Measurements from ENCODE around the gene KCNJ6.
"Not testable (repeated sequence)": the region's sequence is repeated elsewhere in the genome, so short reads cannot be mapped to it uniquely, and the experiment has no call there.

The KCNJ6 gene

GRCh38 chr21:37673801-37674575, 242.3 kb downstream of the KCNJ6 start:
- no peak for DNase-seq (ENCODE audit: low read depth)

- DNase-seq (ENCODE audit: low read depth) = no peak
Observed at GRCh38 chr21:37671381-37671780, 244.9 kb downstream of the KCNJ6 start.

GRCh38 chr21:37670883-37671282, 245.4 kb downstream of the KCNJ6 start:
- DNase-seq (ENCODE audit: low read depth) = no peak

GRCh38 chr21:37669249-37669648, 247.0 kb downstream of the KCNJ6 start:
- DNase-seq (ENCODE audit: low read depth) = no peak

- DNase-seq (ENCODE audit: low read depth) = no peak
Observed at GRCh38 chr21:37668462-37669239, 247.6 kb downstream of the KCNJ6 start.

DNA sequence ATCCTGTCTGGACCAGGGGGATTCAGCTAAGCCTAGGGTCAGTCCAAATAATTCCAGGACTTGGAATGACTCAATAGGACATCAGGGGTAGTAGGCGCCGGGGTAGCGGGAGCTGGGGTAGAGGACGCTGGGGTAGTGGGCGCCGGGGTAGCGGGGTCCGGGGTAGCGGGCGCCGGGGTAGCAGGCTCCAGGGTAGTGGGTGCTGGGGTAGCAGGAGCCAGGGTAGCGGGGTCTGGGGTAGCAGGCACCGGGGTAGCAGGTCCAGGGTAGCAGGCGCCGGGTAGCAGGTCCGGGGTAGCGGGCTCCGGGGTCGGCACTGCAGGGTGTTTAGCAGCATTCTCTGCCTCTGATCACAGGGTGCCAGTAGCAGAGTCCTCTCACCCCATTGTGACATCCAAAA, 248.9 kb downstream of the KCNJ6 start:
- no peak for DNase-seq (ENCODE audit: low read depth)

GRCh38 chr21:37665230-37666024, 250.8 kb downstream of the KCNJ6 start:
- DNase-seq (ENCODE audit: low read depth) = no peak

GRCh38 chr21:37662227-37662626, 254.0 kb downstream of the KCNJ6 start:
- not testable (repeated sequence) for DNase-seq (ENCODE audit: low read depth)

DNA sequence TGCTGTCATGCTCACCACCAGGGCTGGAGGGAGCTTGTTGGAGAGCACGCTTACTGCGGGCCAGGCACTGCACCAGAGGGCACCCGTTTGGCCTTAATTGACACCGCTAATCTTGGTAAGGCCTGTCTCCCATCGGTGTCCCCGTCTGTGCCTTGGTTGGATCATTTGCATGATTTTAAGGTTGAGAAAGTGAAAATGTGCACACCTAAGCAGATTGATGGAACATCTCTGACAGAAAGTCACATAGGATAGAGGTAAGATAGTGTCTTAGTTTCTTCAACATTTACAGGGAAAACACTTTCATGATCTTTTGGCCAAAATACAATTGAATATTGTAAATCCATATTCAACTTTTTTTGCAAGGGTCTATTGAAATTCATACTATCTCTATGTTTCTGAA, 255.5 kb downstream of the KCNJ6 start:
- no peak for DNase-seq (ENCODE audit: low read depth)

- DNase-seq (ENCODE audit: low read depth) = no peak
Observed at GRCh38 chr21:37659874-37660273, 256.4 kb downstream of the KCNJ6 start.

DNA sequence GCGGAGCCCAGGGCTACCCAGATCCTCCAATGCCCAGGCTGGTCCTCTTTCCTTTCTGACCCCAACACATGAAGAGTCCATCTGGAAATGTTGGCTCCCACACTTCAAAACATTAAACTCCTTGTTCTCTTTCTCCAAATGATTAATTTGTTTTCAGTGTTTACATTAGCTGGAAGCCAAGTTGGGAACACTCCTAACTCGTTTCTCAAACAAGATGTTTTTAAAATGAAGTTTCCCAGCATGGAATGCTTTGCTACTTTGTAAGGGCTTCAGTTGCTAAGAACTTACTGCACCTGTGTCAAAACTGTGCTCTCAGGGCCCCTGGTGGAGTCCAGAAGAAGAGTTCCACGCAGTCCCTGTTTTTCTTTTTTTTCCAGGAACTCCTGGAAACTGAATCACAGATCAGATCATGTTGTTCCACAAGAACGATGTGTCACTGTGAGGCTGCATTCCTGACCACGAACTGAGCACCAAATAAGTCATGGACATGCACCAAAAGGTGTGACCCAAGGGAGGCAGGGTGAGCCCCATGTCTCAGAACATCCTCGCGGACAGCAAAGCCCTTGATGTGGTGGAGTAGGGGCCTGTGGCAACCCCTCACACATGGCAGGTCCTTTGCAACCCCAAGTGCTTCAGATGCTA, 257.3 kb downstream of the KCNJ6 start:
- DNase-seq (ENCODE audit: low read depth) = no peak

- no peak for DNase-seq (ENCODE audit: low read depth)
Observed at GRCh38 chr21:37658121-37658816, 258.0 kb downstream of the KCNJ6 start.

- DNase-seq (ENCODE audit: low read depth) = no peak
Observed at GRCh38 chr21:37656899-37657298, 259.4 kb downstream of the KCNJ6 start.

DNA sequence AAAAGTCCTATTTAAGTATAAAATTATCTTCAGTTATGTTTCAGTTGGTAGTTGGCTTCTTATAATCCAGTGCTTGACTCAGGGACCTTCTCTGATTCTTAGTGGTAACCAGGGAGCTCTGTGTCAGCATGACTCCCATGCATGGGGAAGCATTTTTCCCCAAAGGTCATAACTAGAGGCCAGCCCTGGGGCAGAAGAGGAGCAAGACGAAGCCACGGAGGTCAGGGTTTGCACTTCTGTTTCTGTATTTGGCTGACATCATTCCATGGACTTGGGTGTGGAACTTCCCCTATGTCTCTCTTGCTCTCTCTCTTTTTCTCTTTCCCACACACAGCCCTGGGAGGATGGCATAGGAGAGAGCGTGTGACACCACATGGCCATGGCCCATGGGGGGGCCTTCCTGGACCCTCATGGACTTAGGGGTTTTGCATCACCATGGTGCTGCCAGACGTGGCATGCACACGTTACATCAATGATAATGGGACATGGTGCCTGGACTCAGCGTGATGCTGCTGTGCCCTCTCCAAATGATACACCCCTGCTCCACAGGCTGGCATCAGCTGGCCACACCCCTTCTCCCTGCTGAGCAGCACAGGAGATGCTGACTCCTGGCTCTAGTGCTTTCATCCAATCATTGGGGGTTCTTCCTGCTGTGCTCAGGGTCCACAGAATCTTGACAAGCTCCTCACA, 260.5 kb downstream of the KCNJ6 start:
- DNase-seq (ENCODE audit: low read depth) = no peak

DNA sequence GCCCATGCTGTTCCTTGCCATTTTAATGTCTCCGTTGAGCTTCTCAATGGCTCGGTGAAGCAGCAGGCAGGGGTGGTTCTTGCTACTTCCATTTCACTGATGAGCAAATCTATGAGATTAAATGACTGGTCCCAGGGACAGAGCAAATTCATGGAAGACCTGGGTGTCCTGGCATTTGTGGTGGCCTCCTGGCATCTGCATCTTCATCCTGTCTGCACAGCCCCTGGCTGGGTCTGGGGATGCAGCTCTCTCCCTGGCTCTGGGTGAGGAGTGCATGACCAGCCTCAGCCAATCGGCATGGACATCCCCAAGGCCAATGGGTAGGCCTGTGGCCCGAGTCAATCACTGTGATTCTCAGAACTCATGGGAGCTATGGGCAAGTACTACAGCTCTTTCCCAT, 261.7 kb downstream of the KCNJ6 start:
- no peak for DNase-seq (ENCODE audit: low read depth)

DNA sequence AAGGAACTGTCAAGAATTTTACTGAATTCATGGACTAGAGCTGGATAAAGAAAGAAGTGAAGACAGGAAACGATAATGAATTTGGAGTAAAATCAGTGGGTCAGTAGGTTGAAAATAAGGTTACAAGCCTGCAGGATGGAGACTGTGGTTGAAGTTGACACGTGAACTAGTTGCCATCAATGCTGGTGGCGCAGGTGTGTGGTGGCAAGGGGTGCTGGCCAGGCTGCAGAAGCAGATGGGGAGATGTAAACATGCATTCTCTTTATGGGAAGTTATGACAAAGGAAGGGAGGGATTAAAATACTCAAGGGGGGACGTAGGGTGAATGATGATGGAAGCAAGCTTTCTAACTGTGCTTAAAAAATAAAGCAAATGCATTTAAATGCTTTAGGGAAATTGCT, 263.1 kb downstream of the KCNJ6 start:
- DNase-seq (ENCODE audit: low read depth) = no peak

GRCh38 chr21:37647781-37648180, 268.5 kb downstream of the KCNJ6 start:
- DNase-seq (ENCODE audit: low read depth) = no peak

GRCh38 chr21:37646761-37647160, 269.5 kb downstream of the KCNJ6 start:
- not testable (repeated sequence) for DNase-seq (ENCODE audit: low read depth)

- no peak for DNase-seq (ENCODE audit: low read depth)
Observed at GRCh38 chr21:37645848-37646247, 270.4 kb downstream of the KCNJ6 start.

- no peak for DNase-seq (ENCODE audit: low read depth)
Observed at GRCh38 chr21:37644636-37645035, 271.6 kb downstream of the KCNJ6 start.

DNA sequence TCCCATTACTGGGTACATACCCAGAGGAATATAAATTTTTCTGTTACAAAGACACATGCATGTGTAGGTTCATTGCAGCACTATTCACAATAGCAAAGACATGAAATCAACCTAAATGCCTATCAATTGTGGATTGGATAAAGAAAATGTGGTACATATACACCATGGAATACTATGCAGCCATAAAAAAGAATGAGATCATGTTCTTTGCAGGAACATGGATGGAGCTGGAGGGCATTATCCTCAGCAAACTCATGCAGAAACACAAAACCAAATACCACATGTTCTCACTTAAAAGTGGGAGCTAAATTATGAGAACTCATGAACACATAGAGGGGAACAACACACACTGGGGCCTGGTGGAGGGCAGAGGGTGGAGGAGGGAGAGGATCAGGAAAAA, 272.4 kb downstream of the KCNJ6 start:
- DNase-seq (ENCODE audit: low read depth) = not testable (repeated sequence)
